Ishikawa (cell line): ENCODE data around the gene FAM174C.
A peak's percentile ranks its signal among the peaks of the same experiment; 100 is the strongest.

Experiments used
- CEBPB ChIP-seq: IDR thresholded peaks from 2 replicates; pipeline ENCODE4 v1.6.1; 2012
- CREB1 ChIP-seq: IDR thresholded peaks from 2 replicates; pipeline ENCODE4 v1.6.1; 2012; ENCODE audit warnings: low read depth
- EGR1 ChIP-seq: IDR thresholded peaks from 2 replicates; pipeline ENCODE4 v1.6.1; 2012
- EP300 ChIP-seq: IDR thresholded peaks from 2 replicates; pipeline ENCODE4 v1.6.1; 2012; ENCODE audit warnings: borderline replicate concordance
- FOXM1 ChIP-seq: IDR thresholded peaks from 2 replicates; pipeline ENCODE4 v1.6.1; 2012; ENCODE audit warnings: low read depth, borderline replicate concordance
- NFIC ChIP-seq: IDR thresholded peaks from 2 replicates; pipeline ENCODE4 v1.6.1; 2012
- RAD21 ChIP-seq: IDR thresholded peaks from 2 replicates; pipeline ENCODE4 v1.6.1; 2012; ENCODE audit warnings: low read depth
- REST ChIP-seq: IDR thresholded peaks from 2 replicates; pipeline ENCODE4 v1.6.1; 2012; ENCODE audit warnings: low read depth, mild to moderate bottlenecking
- TAF1 ChIP-seq: IDR thresholded peaks from 2 replicates; pipeline ENCODE4 v1.6.1; 2012; ENCODE audit warnings: low read depth, mild to moderate bottlenecking
- TCF12 ChIP-seq: IDR thresholded peaks from 2 replicates; pipeline ENCODE4 v1.6.1; 2012; ENCODE audit warnings: low read depth
- TEAD4 ChIP-seq: IDR thresholded peaks from 2 replicates; pipeline ENCODE4 v1.6.1; 2012
- USF1 ChIP-seq: IDR thresholded peaks from 2 replicates; pipeline ENCODE4 v1.6.1; 2012
- YY1 ChIP-seq: IDR thresholded peaks from 2 replicates; pipeline ENCODE4 v1.6.1; 2012; ENCODE audit warnings: low read depth
- ZBTB7A ChIP-seq: IDR thresholded peaks from 2 replicates; pipeline ENCODE4 v1.6.1; 2012; ENCODE audit warnings: low read depth
- TF ChIP-seq, protein P1 (sequence below): IDR thresholded peaks from 2 replicates; pipeline ENCODE4 v1.6.1; 2012

Gene FAM174C

DNA sequence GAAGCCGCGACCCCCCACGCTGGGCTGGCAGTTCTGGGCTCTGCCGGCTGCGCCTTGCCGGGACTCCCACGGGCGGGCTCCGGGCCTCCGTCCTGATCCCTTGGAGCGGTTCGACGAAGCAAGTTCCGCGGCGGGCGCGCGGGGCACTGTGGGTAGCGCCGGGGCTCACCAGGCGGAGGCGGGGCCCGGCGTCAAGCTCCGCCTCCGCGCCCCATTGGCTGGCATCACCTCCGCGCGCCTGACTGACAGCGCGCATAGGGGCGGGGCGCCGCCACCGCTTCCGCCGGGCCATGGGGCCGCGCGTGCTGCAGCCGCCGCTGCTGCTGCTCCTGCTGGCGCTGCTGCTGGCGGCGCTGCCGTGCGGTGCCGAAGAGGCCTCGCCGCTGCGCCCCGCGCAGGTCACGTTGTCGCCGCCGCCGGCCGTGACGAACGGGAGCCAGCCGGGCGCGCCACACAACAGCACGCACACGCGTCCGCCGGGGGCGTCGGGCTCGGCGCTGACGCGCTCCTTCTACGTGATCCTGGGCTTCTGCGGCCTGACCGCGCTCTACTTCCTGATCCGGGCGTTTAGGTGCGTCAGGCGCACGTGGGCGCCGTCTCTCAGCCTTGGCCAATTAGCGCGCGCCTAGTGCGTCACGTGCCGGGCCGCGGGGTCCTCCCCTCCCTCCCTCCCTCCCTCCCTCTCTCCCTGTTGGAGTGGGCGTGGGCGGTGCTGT lies at the start of gene FAM174C:
FAM174C (plus strand) TSS at position 271 of the 716 bp plus-strand sequence; CDS start at position 291, 20 bp downstream.
- TF ChIP-seq FOXM1: no peak
- no peak; the same call in 1 of the 2 replicates for TF ChIP-seq YY1
- TF ChIP-seq CEBPB: no peak
- TF ChIP-seq, protein P1, sequence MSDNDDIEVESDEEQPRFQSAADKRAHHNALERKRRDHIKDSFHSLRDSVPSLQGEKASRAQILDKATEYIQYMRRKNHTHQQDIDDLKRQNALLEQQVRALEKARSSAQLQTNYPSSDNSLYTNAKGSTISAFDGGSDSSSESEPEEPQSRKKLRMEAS: peak; percentile 77
- TF ChIP-seq RAD21: no peak
- TF ChIP-seq CREB1: peak; percentile 78
- no peak for TF ChIP-seq TEAD4
- peak; percentile 98; the same call in 1 of the 2 replicates for TF ChIP-seq EGR1
- no peak; the same call in 1 of the 2 replicates for TF ChIP-seq TCF12
- TF ChIP-seq TAF1: peak; percentile 70; the same call in 1 of the 2 replicates
- TF ChIP-seq REST: no peak
- no peak for TF ChIP-seq NFIC
- no peak for TF ChIP-seq ZBTB7A
- no peak for TF ChIP-seq EP300
- TF ChIP-seq USF1: peak; percentile 99

DNA sequence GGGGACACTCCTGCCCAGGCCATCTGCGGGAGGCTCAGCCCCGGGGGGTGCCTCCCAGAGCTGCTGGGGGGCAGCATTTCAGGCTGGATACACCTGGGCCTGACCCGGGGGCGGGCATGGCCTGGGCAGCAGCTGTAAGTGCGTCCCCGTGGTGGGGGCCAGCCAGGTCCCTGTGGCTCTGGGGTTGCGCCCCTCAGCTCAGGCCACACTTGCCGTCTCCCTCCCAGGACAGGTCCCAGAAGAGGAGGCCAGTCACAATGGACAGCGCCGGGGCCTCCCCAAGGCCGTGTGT lies 49.2 kb upstream of the FAM174C start:
- TF ChIP-seq YY1 (no peak), USF1 (no peak), EP300 (no peak), NFIC (no peak), REST (no peak), CEBPB (no peak), ZBTB7A (no peak), CREB1 (no peak), TAF1 (no peak), TEAD4 (no peak), TCF12 (no peak), EGR1 (no peak)
- TF ChIP-seq, protein P1: no peak

DNA sequence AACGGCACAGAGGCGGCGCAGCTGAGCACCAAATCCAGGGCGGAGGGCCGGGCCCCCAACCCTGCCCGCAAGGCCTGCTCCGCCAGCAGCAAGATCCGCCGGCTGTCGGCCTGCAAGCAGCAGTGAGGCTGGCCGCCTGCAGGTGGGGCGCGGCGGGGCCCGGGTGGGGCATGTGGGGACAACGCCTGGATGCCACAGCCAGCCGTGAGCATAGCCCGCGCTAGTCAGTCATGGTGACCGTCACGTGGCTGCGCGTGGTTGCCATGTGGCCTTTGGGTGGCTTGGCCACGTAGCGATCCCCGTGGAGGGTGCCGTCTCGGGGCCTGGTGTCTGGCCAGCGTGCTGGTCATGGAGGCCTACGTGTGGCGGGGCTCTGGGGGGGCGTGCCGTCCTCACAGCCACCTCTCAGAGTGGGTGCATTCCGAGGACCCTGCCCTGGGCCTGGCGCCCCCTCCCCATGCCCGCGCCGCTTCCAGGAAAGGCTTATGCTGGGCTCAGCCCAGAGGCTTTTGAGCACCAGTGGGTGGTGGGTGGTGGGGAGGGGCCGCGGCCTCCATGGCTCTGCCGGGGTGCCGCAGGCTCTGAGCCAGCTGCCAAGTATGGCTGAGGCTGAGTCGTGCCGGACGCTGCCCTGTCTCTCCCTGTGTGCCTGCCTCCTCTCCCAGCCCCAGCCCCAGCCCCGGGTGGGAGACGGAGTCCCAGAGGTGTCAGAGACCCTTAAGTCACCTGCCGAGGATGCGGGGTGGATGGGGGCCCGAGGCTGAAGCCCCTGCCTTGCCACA lies 48.6 kb upstream of the FAM174C start:
- TF ChIP-seq CREB1: no peak
- no peak for TF ChIP-seq YY1
- TF ChIP-seq REST: no peak
- TF ChIP-seq TEAD4: no peak
- no peak for TF ChIP-seq FOXM1
- no peak for TF ChIP-seq NFIC
- TF ChIP-seq, protein P1: no peak
- no peak for TF ChIP-seq TCF12
- TF ChIP-seq CEBPB: no peak
- no peak for TF ChIP-seq USF1
- no peak for TF ChIP-seq EP300
- no peak for TF ChIP-seq RAD21
- no peak for TF ChIP-seq EGR1
